Measurements from ENCODE around the gene LRIT2. TPM values are rescaled to one million over a fixed set of nuclear protein-coding genes. Genes with fewer than 3 reads are reported as not detected.

The LRIT2 gene
- total RNA-seq, 2 donors from 2014 or later = not detected

DNA sequence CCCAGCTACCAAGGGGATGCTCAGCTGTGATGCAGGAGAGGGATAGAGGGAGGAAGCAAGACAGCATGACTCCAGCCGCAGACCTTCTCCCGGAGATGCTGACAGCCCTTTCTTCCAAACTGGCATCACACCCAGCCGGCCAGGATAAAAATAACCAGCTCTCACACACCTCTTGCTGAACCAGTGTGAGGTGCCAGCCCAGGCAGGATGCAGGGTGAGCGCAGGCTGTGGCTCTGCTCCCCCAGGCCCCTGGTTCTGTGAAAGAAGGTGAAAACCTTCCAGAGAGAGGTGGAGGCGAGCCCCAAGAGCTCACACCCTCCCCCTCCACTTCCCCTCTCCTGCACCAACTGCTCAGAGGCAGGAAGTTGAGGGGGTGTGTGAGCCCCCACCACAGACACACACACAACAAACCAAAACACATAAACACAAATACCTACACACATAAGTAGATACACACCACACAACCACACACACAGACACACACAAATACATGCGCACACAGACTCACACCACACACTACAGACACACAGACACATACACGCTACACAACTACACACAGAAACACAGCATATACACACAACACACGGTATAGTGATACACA, 47.7 kb downstream of the LRIT2 start:
- H3K27ac ChIP-seq = no peak overlapping the region
- no peak for ATAC-seq (ENCODE audit: insufficient number of reproducible peaks, low FRiP score, low read depth)

DNA sequence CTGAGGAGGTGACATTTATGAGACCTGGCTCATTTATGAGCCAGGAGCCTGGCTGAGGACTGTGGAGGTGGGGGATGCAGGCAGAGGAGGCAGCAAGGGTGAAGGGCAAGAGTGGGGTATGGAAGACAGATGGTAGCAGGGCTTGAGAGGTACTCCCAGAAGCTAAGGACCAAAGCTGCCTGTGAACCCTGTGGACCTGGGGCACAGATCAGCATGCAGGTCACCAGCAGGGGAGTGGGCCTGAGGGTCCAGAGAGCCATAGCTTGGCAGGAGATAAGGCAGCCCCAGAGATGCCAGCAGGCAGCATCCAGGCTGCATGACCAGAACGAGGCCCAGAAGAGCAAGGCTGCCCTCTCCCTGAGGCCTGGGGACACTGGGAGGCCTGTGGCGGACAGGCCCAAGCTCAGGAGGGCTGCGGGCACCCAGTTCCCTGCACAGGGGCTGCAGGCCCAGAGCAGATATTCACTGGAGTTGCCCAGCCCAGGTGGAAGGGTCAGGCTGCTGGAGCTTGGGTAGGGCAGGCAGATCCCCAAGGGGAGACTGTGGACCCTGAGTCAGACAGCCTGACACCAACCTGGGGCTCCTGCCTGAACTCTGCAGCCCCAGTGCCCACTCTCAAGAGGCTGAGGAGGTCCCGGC, 48.4 kb downstream of the LRIT2 start:
- Histone ChIP-seq H3K27me3 (replicated peaks; ENCODE audit: insufficient read depth) (no peaks in the 10 kb centered on the region), H3K9me3 (no peaks in the 10 kb centered on the region), H3K27ac (no peak overlapping the region), H3K4me1 (ENCODE audit: control insufficient read depth in 1 of 2, low read depth in 2 of 2) (no peaks in the 10 kb centered on the region), H3K4me3 (no peak overlapping the region), H3K36me3 (no peaks in the 10 kb centered on the region)
- TF ChIP-seq, protein P1, sequence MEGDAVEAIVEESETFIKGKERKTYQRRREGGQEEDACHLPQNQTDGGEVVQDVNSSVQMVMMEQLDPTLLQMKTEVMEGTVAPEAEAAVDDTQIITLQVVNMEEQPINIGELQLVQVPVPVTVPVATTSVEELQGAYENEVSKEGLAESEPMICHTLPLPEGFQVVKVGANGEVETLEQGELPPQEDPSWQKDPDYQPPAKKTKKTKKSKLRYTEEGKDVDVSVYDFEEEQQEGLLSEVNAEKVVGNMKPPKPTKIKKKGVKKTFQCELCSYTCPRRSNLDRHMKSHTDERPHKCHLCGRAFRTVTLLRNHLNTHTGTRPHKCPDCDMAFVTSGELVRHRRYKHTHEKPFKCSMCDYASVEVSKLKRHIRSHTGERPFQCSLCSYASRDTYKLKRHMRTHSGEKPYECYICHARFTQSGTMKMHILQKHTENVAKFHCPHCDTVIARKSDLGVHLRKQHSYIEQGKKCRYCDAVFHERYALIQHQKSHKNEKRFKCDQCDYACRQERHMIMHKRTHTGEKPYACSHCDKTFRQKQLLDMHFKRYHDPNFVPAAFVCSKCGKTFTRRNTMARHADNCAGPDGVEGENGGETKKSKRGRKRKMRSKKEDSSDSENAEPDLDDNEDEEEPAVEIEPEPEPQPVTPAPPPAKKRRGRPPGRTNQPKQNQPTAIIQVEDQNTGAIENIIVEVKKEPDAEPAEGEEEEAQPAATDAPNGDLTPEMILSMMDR (IDR thresholded peaks at IDR 0.05) = no peak
- ATAC-seq (ENCODE audit: insufficient number of reproducible peaks, low FRiP score, low read depth) (no peak), DNase-seq (ENCODE audit: low spot score) (no peak)

More for the DNA sequence above, 47.7 kb downstream of the LRIT2 start:
- H3K4me1 ChIP-seq (ENCODE audit: control insufficient read depth in 1 of 2, low read depth in 2 of 2) = no peaks in the 10 kb centered on the region
- H3K4me3 ChIP-seq = no peak overlapping the region
- no peaks in the 10 kb centered on the region for H3K27me3 ChIP-seq (replicated peaks; ENCODE audit: insufficient read depth)
- H3K9me3 ChIP-seq = no peaks in the 10 kb centered on the region
- TF ChIP-seq, protein P1 (IDR thresholded peaks at IDR 0.05) = no peak
- DNase-seq (ENCODE audit: low spot score) = no peak
- no peaks in the 10 kb centered on the region for H3K36me3 ChIP-seq

DNA sequence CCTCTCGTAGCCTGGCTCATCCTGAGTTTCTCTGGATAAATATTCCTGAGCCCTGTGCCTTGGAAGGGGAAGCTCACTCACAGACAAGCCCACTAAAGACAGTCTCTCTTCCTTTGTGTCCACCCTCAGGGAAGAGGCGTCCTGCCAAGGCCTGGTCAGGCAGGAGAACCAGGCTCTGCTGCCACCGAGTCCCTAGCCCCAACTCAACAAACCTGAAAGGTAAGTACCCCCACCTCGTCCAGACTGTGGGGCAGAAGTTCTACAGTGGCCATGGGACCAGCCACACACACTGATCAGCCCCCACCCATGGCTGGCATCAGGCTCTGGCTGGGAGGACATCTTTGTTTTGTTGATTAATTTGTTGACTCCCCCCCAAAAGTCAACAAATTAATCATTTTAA, 49.0 kb downstream of the LRIT2 start:
- DNase-seq (ENCODE audit: low spot score) (no peak), ATAC-seq (ENCODE audit: insufficient number of reproducible peaks, low FRiP score, low read depth) (no peak)
- H3K4me3 ChIP-seq = no peak overlapping the region
- H3K36me3 ChIP-seq = no peaks in the 10 kb centered on the region
- H3K27ac ChIP-seq = no peak overlapping the region
- no peaks in the 10 kb centered on the region for H3K27me3 ChIP-seq (replicated peaks; ENCODE audit: insufficient read depth)
- H3K9me3 ChIP-seq = no peaks in the 10 kb centered on the region
- no peaks in the 10 kb centered on the region for H3K4me1 ChIP-seq (ENCODE audit: control insufficient read depth in 1 of 2, low read depth in 2 of 2)
- TF ChIP-seq, protein P1 (IDR thresholded peaks at IDR 0.05) = no peak

DNA sequence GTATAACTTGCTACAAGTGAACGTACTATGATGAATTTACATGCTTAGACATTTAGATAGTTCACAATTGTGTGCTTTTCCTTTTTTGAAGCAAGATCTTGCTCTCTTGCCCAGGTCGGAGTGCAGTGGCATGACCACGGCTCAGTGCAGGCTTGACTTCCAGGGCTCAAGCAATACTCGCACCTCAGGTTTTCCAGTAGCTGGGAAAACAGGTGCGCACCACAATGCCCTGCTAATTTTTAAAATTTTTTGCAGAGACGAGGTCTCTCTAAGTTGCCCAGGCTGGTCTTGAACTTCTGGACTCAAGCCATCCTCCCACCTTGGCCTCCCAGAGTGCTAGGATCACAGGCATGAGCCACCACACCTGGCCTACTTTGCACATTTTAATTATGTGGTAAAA, 49.9 kb downstream of the LRIT2 start:
- Histone ChIP-seq H3K4me3 (no peak overlapping the region), H3K27ac (no peak overlapping the region)
- no peak for ATAC-seq (ENCODE audit: insufficient number of reproducible peaks, low FRiP score, low read depth)

DNA sequence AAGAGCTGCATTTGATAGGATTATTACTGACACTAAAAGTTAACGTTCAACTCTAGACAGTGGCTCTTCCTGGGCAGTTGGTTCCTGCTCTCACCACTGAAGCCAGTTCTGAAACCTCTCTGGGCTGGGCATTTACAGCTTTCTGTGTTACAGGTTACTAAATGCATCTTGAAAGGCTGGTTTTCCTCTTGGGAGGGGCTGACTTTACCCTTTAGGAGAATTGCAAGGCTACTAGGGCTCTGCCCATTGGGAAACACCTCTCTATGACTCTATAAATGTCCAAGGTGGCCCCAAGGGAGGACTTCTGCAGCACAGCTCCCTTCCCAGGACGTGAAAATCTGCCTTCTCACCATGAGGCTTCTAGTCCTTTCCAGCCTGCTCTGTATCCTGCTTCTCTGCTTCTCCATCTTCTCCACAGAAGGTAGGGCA, 51.8 kb downstream of the LRIT2 start, which contains the start of gene GPR15LG:
Gene GPR15LG, plus strand, starts transcription at position 301 of the 429 bp plus-strand sequence. Its CDS starts 51 bp downstream, at position 352.
- no peaks in the 10 kb centered on the region for H3K4me1 ChIP-seq (ENCODE audit: control insufficient read depth in 1 of 2, low read depth in 2 of 2)
- DNase-seq (ENCODE audit: low spot score) (no peak), ATAC-seq (ENCODE audit: insufficient number of reproducible peaks, low FRiP score, low read depth) (no peak)
- TF ChIP-seq, protein P1 (IDR thresholded peaks at IDR 0.05) = no peak
- no peaks in the 10 kb centered on the region for H3K9me3 ChIP-seq
- no peak within 1 kb of the TSS for H3K4me3 ChIP-seq
- H3K36me3 ChIP-seq = no peaks in the 10 kb centered on the region
- H3K27ac ChIP-seq = no peak within 1 kb of the TSS
- H3K27me3 ChIP-seq (replicated peaks; ENCODE audit: insufficient read depth) = no peaks in the 10 kb centered on the region

More for the DNA sequence above, 49.9 kb downstream of the LRIT2 start:
- Histone ChIP-seq H3K9me3 (no peaks in the 10 kb centered on the region), H3K4me1 (ENCODE audit: control insufficient read depth in 1 of 2, low read depth in 2 of 2) (no peaks in the 10 kb centered on the region), H3K36me3 (no peaks in the 10 kb centered on the region), H3K27me3 (replicated peaks; ENCODE audit: insufficient read depth) (no peaks in the 10 kb centered on the region)
- DNase-seq (ENCODE audit: low spot score) = no peak
- TF ChIP-seq, protein P1 (IDR thresholded peaks at IDR 0.05) = no peak

Data from thoracic aorta (tissue), 2 donors.